LNCAP (cell line): ENCODE measurements around the gene IL6R.

Experiments
- CTCF ChIP-seq: fragments of 450-650 bp; IDR thresholded peaks from 2 replicates; pipeline ENCODE4 v1.5.1; 2017; ENCODE audit warnings: mild to moderate bottlenecking

The IL6R gene

DNA sequence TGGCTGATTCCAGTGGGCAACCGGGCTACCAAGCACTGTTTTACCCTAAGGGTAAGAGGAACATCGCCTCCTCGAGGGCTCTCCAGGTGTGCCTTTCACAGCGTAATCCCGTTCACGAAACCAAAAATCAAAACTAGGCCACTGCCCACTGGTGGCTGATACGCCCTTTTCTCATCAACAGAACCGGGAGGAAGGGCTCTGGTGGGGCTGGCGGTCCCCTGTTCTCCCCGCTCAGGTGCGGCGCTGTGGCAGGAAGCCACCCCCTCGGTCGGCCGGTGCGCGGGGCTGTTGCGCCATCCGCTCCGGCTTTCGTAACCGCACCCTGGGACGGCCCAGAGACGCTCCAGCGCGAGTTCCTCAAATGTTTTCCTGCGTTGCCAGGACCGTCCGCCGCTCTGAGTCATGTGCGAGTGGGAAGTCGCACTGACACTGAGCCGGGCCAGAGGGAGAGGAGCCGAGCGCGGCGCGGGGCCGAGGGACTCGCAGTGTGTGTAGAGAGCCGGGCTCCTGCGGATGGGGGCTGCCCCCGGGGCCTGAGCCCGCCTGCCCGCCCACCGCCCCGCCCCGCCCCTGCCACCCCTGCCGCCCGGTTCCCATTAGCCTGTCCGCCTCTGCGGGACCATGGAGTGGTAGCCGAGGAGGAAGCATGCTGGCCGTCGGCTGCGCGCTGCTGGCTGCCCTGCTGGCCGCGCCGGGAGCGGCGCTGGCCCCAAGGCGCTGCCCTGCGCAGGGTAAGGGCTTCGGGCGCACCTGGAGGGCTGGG, at the start of gene IL6R:
TSS of gene IL6R (plus strand) at position 360 of the 763 bp plus-strand sequence. CDS start at position 647, 287 bp downstream.
- peak; percentile 71 for TF ChIP-seq CTCF

DNA sequence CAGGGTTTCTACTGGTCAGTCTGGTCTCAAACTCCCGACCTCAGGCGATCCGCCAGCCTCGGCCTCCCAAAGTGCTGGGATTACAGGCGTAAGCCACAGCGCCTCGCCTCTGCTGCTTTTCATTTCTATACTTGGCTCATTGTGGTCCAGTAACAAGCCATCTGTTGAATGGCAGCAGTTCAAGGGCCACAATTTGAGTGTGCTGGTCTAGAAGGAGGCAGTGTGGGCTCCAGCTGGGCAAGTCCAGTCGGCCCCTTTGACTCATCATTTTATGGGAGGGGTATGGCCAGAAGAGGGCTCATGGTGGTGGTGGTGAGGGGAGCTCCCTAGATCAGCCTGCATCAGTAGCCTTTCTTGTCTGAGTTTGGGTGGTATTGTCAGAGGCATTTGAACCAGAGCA, 46.6 kb upstream of the IL6R start:
- no peak for TF ChIP-seq CTCF

GRCh38 chr1:154360288-154360687, 44.9 kb upstream of the IL6R start:
- no peak for TF ChIP-seq CTCF

GRCh38 chr1:154361357-154361756, 43.8 kb upstream of the IL6R start:
- no peak for TF ChIP-seq CTCF

GRCh38 chr1:154371436-154371835, 33.7 kb upstream of the IL6R start:
- TF ChIP-seq CTCF: no peak

DNA sequence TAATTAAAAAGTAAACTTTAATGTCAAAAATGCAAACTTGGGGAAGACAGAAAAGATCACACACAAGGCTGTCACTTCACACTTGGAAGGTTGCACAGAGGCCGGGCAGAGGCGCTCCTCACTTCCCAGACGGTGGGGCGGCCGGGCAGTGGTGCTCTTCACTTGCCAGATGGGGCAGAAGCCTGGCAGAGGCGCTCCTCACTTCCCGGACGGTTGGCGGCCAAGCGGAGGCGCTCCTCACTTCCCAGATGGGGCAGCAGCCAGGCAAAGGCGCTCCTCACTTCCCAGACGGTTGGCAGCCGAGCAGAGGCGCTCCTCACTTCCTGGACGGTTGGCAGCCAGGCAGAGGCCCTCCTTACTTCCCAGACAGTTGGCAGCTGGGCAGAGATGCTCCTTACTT, 25.8 kb upstream of the IL6R start:
- no peak for TF ChIP-seq CTCF

GRCh38 chr1:154384650-154385489, 20.3 kb upstream of the IL6R start:
- TF ChIP-seq CTCF: no peak
